ENCODE data around the gene KNOP1. TPM values are rescaled to one million over a fixed set of nuclear protein-coding genes. Genes with fewer than 3 reads are reported as not detected.
A peak's percentile ranks its signal among the peaks of the same experiment; 100 is the strongest.
"Not testable (repeated sequence)": the region's sequence is repeated elsewhere in the genome, so short reads cannot be mapped to it uniquely, and the experiment has no call there.

KNOP1 gene
- total RNA-seq, 1 donor from 2014 or later, result 46.5 TPM

- no peak for DNase-seq (ENCODE audit: low spot score in 2 of 2, unreplicated experiment in 2 of 2)
- Mint-ChIP-seq H3K9me3 (peaks cover 18% of the 10 kb centered on the region), H3K36me3 (peaks cover 49% of the 10 kb centered on the region), H3K27me3 (ENCODE audit: low read depth) (no peaks in the 10 kb centered on the region), H3K4me1 (peaks cover 7% of the 10 kb centered on the region), H3K27ac (no peak overlapping the region), H3K4me3 (no peak overlapping the region)
- TF ChIP-seq CTCF (IDR thresholded peaks at IDR 0.05; ENCODE audit: unreplicated experiment), result no peak
Observed at GRCh38 chr16:19685176-19685575, 32.9 kb downstream of the KNOP1 start.

- peaks cover 18% of the 10 kb centered on the region for H3K9me3 Mint-ChIP-seq
- peaks cover 7% of the 10 kb centered on the region for H3K4me1 Mint-ChIP-seq
- H3K27me3 Mint-ChIP-seq (ENCODE audit: low read depth), result no peaks in the 10 kb centered on the region
- no peak for TF ChIP-seq CTCF (IDR thresholded peaks at IDR 0.05; ENCODE audit: unreplicated experiment)
- no peak overlapping the region for H3K4me3 Mint-ChIP-seq
- peaks cover 50% of the 10 kb centered on the region for H3K36me3 Mint-ChIP-seq
- no peak for DNase-seq (ENCODE audit: low spot score in 2 of 2, unreplicated experiment in 2 of 2)
- no peak overlapping the region for H3K27ac Mint-ChIP-seq
Observed at GRCh38 chr16:19683453-19684236, 34.4 kb downstream of the KNOP1 start.

- no peak for DNase-seq (ENCODE audit: low spot score in 2 of 2, unreplicated experiment in 2 of 2)
- peaks cover 18% of the 10 kb centered on the region for H3K9me3 Mint-ChIP-seq
- peaks cover 40% of the 10 kb centered on the region for H3K36me3 Mint-ChIP-seq
- peaks cover 4% of the 10 kb centered on the region for H3K4me1 Mint-ChIP-seq
- no peaks in the 10 kb centered on the region for H3K27me3 Mint-ChIP-seq (ENCODE audit: low read depth)
- H3K27ac Mint-ChIP-seq, result no peak overlapping the region
- no peak overlapping the region for H3K4me3 Mint-ChIP-seq
- no peak for TF ChIP-seq CTCF (IDR thresholded peaks at IDR 0.05; ENCODE audit: unreplicated experiment)
Observed at GRCh38 chr16:19681637-19682036, 36.4 kb downstream of the KNOP1 start.

- no peak for TF ChIP-seq CTCF (IDR thresholded peaks at IDR 0.05; ENCODE audit: unreplicated experiment)
- peaks cover 4% of the 10 kb centered on the region for H3K4me1 Mint-ChIP-seq
- H3K36me3 Mint-ChIP-seq, result peaks cover 36% of the 10 kb centered on the region
- no peak for DNase-seq (ENCODE audit: low spot score in 2 of 2, unreplicated experiment in 2 of 2)
- no peak overlapping the region for H3K4me3 Mint-ChIP-seq
- peaks cover 18% of the 10 kb centered on the region for H3K9me3 Mint-ChIP-seq
- peak overlapping the region; percentile 79 for H3K27ac Mint-ChIP-seq
- H3K27me3 Mint-ChIP-seq (ENCODE audit: low read depth), result no peaks in the 10 kb centered on the region
Observed at GRCh38 chr16:19680881-19681340, 37.1 kb downstream of the KNOP1 start.

GRCh38 chr16:19679281-19679680, 38.7 kb downstream of the KNOP1 start:
- not testable (repeated sequence) for H3K9me3 Mint-ChIP-seq; H3K27me3 Mint-ChIP-seq (ENCODE audit: low read depth); H3K4me1 Mint-ChIP-seq; DNase-seq (ENCODE audit: low spot score in 2 of 2, unreplicated experiment in 2 of 2); H3K27ac Mint-ChIP-seq; H3K4me3 Mint-ChIP-seq
- H3K36me3 Mint-ChIP-seq, result peaks cover 32% of the 10 kb centered on the region

DNA sequence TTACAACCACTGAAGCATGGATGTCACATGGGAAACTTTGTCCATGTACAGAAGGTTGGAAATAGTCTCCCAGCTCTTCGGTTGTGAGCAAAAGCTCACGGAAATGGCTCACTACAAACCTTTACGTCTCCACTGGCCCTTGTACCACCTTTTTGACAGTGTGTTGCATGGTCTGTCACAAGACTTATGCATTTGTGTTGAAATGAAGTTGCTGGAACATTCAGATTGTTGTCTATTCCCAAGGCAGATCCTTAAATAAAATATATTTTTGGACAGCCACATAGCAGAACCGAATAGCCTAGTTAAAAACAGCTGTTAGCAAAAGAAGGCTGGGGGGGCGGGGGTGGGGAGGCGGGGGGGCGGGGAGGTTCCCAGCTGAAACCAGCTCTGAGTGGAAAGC, 39.2 kb downstream of the KNOP1 start:
- no peak for DNase-seq (ENCODE audit: low spot score in 2 of 2, unreplicated experiment in 2 of 2)
- Mint-ChIP-seq H3K27me3 (ENCODE audit: low read depth) (no peaks in the 10 kb centered on the region), H3K27ac (no peak overlapping the region), H3K4me3 (no peak overlapping the region), H3K4me1 (peaks cover 4% of the 10 kb centered on the region), H3K9me3 (peaks cover 6% of the 10 kb centered on the region), H3K36me3 (peaks cover 29% of the 10 kb centered on the region)
- TF ChIP-seq CTCF (IDR thresholded peaks at IDR 0.05; ENCODE audit: unreplicated experiment), result no peak
